Measurements from ENCODE around the gene NR4A1.

The NR4A1 gene

DNA sequence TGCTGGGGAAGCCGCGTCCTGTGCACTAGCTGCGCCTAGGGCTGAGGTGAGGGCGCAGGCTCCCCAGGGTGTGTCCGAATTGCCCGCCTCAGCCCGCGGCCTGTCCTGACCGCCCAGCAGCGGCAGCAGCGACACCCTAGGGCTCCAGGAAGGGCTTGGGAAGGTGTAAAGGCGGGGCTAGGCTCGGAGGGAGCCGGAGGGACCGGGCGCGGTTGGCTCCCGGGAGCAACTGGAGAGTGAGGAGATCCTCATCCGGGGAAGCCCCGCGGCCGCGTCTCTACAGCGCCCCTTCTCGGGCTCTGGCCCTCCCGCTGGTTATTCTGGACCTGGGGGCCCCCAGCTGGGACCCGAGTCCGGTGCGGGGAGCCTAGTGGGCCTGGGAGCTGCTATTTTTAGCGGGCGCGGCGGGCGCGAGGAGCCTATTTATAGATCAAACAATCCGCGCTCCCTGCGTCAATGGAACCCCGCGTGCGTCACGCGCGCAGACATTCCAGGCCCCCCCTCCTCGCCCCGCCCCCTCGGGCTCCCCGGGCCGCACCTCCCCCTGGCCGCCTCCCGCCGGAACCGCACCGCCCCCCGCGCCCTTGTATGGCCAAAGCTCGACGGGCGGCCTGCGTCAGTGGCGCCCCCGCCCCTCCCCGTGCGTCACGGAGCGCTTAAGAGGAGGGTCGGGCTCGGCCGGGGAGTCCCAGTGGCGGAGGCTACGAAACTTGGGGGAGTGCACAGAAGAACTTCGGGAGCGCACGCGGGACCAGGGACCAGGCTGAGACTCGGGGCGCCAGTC lies at the start of gene NR4A1:
NR4A1 (plus strand) TSS at position 685 of the 784 bp plus-strand sequence. CDS start 2,887 bp downstream, outside the sequence.
- peak; percentile 100 for DNase-seq

DNA sequence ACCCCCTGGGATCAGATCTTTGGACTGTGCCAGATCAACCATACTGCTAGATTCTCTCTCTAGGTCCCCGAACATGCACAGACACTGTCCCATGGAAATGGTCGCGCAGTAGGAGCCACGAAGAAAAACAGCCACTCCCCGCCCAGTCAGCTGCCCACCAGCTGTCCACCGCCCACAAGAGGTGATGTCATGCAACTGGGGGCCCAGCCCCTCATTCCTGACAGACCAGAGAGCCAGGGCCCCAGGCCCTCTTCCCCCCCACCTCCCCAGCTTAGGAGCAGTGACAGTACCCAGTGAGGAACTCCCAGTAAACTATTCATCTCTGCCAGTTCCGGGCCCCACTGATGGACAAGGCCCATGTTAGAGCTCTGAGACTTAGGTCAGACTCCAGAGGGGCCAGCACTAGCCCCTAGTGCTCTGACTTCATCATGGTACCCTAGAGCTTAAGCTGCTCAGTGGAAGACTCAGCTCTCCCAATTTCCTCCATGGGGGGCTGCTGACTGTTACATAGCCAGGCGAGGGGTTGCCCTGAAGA lies 48.2 kb upstream of the NR4A1 start:
- no peak for DNase-seq

DNA sequence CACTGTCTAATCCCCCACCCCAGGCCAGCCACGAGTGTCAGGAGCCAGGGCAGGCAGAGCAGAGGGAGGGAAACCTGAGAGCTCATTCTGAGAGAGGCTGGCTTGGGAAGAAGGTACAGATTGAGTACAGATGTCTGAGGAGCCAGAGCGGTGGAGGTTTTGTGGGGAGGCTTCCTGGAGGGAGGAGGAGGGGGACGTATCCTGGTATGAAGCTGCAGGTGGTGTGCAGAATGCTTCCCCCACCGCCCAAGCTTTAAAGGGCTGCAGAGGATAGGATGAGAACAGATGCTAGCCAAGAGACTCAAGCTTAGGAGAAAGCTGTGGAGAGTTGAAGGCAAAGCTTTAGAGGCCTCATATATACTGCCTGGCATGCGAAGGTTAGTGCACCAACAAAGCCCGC lies 47.7 kb upstream of the NR4A1 start:
- no peak for DNase-seq

DNA sequence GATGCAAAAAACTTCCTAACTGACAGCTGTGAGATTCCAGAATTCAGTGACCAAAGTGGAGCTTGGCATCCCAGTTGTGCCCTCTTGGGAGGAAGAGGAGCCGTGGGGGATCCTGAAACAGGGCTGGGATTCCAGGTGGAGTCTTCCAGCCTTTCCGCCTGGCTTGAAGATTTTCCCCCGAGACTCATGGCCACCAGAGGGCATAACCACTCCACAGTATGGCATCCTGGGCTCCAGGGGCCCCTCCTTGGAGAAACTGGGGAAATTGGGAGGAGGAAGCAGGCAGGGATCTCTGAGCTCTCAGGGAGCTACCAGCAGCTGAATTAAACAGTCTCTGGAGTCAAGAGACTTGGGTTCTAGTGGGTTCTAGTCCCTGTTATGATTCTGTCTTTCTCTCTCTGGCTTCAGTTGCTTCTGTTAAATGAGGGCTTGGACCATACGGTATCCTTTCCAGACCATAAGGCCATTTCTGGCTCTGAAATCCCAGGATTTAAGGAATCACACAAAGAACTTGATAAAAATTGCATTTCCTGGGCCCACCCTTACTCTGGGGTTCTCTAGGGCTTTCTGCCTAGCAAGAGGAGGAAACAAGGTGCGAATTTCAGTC lies 47.1 kb upstream of the NR4A1 start:
- no peak for DNase-seq

GRCh38 chr12:52005218-52005902 lies 45.9 kb upstream of the NR4A1 start:
- DNase-seq = no peak

DNA sequence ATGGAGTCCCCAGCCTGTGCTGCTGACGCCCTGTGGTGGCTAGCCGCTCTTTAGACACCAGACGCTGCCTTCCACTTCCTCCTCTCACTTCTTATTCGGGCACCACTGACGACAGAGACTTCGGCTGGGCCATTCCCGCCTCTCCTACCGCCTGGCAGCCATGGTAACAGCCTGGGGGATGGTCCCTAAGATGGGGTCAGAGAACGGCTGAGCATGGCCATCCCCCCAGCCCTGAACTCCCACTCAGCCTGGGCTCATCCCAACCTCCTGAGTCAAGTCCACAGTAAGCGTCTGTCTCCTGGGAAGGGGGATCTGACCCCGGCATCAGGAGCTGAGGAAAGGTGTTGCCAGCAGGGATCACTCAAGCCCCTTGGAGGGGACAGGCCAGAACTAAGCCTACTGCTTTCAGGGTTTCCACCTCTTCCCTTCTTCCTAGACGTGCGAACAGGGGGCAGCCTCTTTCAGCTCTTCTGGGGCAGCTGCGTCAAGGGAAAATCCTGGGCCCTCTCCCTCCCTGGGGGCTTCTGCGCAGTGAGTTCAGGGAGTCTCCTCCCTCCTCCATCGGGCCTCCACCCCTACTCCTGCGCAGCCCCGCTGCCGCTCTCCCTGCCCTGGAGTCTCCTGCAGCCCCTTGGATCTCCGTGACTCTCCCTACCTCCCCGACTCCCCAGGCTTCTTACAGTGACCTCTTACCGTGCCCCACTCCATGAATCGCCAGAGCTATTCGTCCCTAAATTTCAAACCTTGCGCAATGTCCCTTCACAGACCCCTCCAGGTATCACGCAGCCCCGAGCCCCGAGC lies 45.1 kb upstream of the NR4A1 start:
- DNase-seq = no peak

DNA sequence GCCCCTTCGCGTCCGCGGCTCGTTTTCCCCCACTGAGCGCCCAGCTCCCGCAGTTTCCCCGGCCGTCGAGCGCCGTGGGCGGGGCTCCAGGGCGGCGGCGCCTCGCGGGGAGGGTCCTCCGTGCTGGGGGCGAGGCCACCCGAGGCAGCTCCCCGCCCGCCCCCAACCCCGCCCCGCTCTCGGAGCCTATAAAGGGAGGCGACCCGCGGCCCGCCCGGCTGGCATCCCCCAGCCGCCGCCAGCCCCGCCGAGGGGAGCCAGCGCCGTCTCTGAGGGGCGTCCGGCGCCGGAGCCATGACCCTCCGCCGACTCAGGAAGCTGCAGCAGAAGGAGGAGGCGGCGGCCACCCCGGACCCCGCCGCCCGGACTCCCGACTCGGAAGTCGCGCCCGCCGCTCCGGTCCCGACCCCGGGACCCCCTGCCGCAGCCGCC lies 44.5 kb upstream of the NR4A1 start, which contains the start of gene TAMALIN:
TAMALIN (plus strand) TSS at position 221 of the 432 bp plus-strand sequence; CDS start at position 295, 74 bp downstream.
- DNase-seq = peak; percentile 86

DNA sequence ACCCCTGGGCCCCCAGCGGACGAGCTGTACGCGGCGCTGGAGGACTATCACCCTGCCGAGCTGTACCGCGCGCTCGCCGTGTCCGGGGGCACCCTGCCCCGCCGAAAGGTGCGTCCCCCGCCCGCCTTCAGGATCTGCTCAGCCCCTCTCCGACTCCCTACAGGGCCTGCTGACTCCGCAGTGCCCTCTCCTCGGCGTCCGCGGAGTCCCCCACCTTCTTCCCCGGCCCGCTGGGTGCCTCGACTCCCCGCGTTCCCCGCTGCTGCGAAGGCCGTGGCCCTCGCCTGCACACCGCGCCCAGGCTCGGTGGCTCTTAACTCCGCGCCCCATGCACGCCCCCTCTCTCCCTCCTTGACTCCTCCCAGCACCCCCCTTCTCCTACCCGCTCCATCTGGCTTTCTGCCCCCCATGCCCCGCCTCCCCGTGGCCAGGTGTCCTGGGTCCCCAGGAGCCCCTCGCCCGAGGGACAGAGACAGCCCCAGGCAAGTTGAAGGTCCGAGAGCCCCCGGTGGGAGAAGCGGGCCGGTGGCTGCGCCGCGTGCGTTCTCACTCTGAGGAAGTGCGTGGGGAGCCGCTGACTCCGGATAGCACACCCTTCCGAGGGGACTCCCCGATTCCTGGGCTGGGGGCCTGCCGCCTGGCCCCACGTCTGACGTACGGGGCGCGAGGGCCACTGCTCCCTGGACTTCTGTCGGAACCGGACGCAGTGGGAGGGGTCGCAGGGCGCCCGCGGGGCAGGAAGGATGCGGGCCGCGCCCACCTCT lies 43.9 kb upstream of the NR4A1 start:
- peak; percentile 63 for DNase-seq

GRCh38 chr12:52007982-52008510 lies 43.2 kb upstream of the NR4A1 start:
- no peak for DNase-seq

GRCh38 chr12:52009081-52009751 lies 42.0 kb upstream of the NR4A1 start:
- DNase-seq = no peak

DNA sequence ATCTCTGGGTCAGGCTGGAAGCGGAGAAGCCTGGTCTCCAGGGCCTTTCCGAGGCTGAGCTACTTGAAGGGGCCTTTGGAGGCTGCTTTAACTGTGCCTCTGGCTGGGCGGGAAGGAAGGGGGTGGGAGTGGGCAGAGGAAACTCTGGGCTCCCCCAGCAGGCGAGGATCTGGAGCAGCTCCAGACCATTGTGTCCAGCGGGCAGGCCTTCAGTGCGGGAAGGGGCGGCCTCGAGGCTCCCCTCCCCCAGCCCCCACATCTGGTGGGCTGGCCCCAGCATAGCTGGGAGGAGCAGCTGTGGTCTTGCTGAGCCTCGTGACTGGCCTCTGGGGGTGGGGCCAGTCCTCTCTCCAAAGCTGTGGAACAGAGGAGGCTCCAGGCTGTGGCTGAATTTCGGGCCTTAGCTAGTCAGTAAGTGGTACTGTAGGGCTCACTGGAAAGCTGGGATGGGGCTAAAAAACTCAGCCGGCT lies 41.1 kb upstream of the NR4A1 start:
- DNase-seq = no peak

DNA sequence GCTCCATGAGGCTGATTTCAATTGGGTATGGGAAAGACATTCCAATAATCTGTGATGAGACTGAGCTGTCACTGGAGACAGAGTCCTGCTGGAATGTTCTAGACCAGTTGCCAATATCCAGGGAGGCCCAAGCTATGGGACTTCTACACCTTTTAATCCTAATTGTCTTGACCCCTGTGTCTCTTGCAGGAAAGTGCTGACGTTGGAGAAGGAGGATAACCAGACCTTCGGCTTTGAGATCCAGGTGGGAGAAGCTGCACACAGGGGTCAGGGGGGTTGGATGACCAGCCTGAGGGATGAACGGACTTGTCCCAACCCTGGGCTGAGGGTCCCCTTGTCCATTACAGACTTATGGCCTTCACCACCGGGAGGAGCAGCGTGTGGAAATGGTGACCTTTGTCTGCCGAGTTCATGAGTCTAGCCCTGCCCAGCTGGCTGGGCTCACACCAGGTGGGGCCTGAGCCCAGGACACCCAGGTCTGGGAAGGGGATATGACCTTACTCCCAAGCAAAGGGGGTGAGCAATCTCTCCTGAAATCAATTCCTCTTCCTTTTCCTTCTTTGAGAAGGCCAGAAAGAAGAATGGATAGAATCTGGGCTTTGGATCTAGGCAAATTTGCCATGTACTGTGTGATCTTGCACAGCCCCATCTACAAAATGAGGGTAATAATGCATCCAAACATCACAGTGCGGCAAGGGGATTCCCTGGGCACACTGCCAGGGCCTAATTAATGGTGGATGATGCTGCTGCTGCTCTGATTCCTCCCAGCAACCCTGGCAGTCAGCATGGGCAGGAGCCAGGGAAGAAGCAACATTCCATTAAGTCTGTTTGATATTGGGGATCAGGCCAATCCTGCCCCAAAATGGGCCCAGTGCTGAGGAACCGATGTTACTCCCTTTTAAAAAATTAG lies 40.3 kb upstream of the NR4A1 start:
- no peak for DNase-seq

GRCh38 chr12:52011602-52012214 lies 39.5 kb upstream of the NR4A1 start:
- DNase-seq = no peak

DNA sequence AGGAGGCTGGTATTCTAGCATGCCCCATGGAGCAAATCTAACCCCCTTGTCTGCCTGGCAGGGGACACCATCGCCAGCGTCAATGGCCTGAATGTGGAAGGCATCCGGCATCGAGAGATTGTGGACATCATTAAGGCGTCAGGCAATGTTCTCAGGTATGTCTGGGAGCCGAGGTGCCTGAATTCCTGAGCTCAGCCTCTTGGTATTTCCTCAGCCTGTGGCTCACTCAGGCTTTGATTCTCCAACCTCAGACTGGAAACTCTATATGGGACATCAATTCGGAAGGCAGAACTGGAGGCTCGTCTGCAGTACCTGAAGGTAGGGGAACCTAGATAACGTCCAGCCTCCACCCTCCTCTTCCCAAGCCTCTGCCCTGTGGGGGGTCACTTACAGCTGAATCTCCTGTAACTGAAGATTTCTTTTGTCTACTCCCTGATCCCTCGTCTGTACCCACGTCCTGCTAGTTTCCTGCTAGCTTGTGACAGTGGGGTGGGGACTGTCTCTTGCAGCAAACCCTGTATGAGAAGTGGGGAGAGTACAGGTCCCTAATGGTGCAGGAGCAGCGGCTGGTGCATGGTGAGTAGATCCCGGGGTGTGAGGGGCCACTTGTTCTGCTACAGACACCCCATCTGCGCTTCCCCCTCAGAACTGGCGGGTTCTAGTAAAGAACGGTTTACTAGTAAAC lies 37.5 kb upstream of the NR4A1 start:
- no peak for DNase-seq

DNA sequence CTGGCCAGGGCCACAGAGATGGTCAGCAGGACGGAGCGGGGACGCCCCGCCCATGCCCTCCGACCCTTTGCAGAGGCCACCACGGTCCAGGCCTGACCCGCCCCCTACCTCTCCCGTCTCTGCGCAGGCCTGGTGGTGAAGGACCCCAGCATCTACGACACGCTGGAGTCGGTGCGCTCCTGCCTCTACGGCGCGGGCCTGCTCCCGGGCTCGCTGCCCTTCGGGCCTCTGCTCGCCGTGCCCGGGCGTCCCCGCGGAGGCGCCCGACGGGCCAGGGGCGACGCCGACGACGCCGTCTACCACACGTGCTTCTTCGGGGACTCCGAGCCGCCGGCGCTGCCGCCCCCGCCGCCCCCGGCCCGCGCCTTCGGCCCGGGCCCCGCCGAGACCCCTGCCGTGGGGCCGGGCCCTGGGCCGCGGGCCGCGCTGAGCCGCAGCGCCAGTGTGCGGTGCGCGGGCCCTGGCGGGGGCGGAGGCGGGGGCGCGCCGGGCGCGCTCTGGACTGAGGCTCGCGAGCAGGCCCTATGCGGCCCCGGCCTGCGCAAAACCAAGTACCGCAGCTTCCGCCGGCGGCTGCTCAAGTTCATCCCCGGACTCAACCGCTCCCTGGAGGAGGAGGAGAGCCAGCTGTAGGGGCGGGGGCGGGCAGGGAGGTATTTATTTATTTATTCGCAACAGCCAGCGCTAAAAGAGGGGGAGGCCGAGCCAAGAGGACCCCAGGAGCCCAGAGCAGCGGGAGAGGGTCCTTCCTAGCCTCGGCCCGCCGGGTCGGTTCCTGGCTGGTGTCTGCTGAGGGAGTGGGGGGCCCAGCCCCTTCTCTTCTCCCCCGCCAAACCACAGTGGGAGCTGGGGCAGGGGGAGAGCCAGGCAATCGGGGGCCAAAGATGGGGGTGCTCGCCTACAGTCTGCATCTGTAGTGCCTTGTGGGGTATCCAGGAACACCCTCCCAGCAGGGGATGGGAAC lies 36.4 kb upstream of the NR4A1 start:
- no peak for DNase-seq

GRCh38 chr12:52015532-52016041 lies 35.7 kb upstream of the NR4A1 start:
- DNase-seq = no peak
